AG09319 (cell line): ENCODE results near the gene PKN1.
"Not testable (repeated sequence)": the region's sequence is repeated elsewhere in the genome, so short reads cannot be mapped to it uniquely, and the experiment has no call there.

ENCODE experiments used
- DNase-seq: peaks from one replicate; pipeline ENCODE4 v3.0.0-alpha.2; 2010; ENCODE audit warnings: low read depth; ENCODE audit errors: extremely low read depth
- TF ChIP-seq, protein P1 (sequence below): IDR thresholded peaks from 2 replicates; pipeline ENCODE4 v1.5.1; 2011; ENCODE audit warnings: low read depth, mild to moderate bottlenecking, inconsistent platforms, low read length, moderate library complexity

PKN1 gene

DNA sequence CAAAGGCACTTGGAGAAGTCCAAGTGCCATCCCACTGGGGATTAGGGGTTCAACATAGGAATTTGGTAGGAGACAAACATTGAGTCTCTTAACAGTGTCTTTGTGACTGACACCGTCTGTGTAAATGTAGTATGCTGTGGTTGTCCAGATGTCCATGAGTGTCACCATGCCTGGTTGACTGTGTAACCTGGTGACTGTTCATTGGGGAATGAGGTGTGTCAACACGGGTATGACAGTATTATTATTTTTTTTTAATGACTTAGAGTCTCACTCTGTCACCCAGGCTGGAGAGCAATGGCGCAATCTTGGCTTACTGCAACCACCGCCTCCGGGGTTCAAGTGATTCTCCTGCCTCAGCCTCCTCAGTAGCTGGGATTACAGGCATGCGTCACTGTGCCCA lies 16.2 kb downstream of the PKN1 start:
- TF ChIP-seq, protein P1, sequence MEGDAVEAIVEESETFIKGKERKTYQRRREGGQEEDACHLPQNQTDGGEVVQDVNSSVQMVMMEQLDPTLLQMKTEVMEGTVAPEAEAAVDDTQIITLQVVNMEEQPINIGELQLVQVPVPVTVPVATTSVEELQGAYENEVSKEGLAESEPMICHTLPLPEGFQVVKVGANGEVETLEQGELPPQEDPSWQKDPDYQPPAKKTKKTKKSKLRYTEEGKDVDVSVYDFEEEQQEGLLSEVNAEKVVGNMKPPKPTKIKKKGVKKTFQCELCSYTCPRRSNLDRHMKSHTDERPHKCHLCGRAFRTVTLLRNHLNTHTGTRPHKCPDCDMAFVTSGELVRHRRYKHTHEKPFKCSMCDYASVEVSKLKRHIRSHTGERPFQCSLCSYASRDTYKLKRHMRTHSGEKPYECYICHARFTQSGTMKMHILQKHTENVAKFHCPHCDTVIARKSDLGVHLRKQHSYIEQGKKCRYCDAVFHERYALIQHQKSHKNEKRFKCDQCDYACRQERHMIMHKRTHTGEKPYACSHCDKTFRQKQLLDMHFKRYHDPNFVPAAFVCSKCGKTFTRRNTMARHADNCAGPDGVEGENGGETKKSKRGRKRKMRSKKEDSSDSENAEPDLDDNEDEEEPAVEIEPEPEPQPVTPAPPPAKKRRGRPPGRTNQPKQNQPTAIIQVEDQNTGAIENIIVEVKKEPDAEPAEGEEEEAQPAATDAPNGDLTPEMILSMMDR = no peak

DNA sequence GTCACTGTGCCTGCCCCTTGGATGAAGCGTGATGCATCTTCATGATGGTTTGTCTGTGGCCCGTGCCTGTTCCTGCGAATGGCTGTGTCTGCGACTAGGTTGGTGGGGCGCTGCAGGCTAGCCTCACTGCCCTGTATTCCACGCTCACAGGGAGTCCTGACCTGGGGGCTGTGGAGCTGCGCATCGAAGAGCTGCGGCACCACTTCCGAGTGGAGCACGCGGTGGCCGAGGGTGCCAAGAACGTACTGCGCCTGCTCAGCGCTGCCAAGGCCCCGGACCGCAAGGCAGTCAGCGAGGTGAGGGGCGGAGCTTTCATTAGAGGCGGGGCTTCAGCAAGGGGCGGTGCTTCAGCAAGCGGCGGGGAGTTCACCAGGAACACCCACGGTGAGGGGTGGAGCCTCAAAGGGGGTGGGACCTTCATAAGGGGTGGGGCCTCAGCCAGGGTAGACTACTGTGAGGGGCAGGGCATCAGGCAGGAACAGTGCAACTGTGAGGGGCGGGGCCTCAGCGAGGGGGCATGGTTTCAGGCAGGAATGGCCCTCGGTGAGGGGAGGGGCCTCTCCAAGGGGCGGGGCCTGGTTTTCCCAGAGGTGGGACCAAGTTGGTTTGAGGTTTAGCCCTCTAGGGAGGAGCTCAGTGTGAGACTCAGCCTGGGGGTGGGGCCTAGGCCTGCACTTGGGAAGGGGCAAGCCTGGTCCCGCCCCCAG lies 17.2 kb downstream of the PKN1 start:
- TF ChIP-seq, protein P1 = no peak
- DNase-seq = no peak

More for the DNA sequence above, 16.2 kb downstream of the PKN1 start:
- no peak for DNase-seq

DNA sequence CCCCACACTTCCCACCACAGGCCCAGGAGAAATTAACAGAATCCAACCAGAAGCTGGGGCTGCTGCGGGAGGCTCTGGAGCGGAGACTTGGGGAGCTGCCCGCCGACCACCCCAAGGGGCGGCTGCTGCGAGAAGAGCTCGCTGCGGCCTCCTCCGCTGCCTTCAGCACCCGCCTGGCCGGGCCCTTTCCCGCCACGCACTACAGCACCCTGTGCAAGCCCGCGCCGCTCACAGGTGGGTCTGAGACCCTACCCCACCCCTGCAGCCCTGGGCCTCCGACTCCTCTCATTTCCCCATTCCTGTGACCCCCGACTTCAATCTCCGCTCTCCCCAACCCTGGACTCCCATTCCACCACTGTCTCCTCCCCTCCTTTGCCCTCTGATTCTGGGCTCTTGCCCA lies 17.8 kb downstream of the PKN1 start:
- no peak for DNase-seq
- TF ChIP-seq, protein P1 = no peak

DNA sequence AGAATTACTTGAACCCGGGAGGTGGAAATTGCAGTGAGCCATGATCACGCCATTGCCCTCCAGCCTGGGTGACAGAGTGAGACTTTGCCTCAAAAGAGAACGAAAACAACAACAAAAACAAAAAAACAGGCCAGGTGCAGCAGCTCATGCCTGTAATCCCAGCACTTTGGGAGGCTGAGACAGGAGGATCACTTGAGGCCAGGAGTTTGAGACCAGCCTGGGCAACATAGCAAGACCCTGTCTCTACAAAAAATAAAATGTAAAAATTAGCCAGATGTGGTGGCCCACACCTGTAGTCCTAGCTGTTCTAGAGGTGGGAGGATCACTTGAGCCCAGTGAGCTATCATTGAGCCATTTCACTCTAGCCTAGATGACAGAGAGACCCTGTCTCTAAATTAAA lies 19.2 kb downstream of the PKN1 start:
- DNase-seq = not testable (repeated sequence)

DNA sequence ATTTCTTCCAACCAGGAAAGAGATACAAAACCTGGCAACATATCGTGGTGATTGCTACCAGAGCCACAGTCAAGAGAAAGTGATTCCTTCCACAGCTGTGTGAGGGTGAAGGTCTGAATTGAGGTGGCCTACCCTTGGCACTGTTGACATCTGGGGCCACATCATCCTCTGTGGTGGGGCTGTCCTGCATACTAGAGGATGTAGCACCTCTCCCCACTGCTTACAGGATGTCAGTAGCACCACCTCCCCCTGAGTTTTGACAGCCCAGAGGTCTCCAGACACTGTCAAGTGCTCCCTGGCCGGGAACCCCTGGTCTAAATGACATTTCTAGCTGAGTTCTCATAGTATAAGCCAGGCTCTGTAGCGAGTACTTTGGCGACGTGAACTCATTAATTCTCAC lies 26.6 kb downstream of the PKN1 start:
- TF ChIP-seq, protein P1 = no peak
- DNase-seq = no peak

DNA sequence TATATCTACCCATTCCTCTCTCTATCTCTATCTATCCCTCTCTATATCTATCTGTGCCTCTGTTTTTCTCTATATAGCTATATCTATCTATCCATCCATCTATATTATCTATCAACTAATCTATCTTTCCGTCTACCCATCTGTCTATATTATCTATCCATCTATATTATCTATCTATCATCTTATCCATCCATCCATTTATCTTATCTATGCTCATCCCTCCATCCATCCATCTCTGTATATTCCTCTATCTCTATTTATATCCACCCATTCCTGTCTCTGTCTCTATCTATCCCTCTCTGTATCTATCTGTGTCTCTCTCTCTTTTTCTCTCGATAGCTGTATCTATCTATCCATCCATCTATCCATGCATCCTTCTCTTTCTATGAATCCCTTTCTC lies 27.8 kb downstream of the PKN1 start:
- DNase-seq = no peak
- TF ChIP-seq, protein P1 = no peak

DNA sequence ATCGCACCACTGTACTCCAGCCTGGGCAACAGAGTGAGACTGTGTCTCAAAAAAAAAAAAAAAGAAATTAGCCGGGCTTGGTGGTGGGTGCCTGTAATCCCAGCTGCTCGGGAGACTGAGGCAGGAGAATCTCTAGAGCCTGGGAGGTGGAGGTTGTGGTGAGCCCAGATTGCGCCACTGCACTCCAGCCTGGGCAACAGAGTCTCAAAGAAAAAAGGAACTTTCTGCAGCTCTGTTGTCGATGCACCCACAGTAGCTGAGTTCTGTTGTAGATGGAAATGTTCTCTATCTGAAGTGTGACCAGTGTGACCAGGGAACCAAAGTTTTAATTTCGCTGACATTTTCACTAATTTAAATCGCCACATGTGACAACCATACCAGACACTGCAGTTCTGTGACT lies 29.3 kb downstream of the PKN1 start:
- not testable (repeated sequence) for DNase-seq

DNA sequence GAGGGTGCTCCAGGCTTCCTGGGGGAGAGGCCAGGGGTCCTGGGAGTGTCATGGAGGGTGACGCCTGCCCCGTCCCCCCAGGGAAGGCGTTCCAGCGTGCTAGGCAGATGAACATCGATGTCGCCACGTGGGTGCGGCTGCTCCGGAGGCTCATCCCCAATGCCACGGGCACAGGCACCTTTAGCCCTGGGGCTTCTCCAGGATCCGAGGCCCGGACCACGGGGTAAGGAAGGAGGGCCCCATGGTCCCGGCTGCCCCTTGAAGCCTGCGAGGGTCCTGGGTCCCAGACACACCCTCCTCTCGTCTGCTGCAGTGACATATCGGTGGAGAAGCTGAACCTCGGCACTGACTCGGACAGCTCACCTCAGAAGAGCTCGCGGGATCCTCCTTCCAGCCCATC lies 30.6 kb downstream of the PKN1 start:
- DNase-seq = no peak
- TF ChIP-seq, protein P1 = no peak
